T-helper 2 cell (primary cell): Measurements from ENCODE around the gene PSMA8.
"Not testable (repeated sequence)": the region's sequence is repeated elsewhere in the genome, so short reads cannot be mapped to it uniquely, and the experiment has no call there.

Source experiments
- DNase-seq, 5 experiments: peaks; one replicate each; pipeline versions ENCODE4 v3.0.0 to v3.0.0-alpha.2; 2012 to 2022

Gene PSMA8

DNA sequence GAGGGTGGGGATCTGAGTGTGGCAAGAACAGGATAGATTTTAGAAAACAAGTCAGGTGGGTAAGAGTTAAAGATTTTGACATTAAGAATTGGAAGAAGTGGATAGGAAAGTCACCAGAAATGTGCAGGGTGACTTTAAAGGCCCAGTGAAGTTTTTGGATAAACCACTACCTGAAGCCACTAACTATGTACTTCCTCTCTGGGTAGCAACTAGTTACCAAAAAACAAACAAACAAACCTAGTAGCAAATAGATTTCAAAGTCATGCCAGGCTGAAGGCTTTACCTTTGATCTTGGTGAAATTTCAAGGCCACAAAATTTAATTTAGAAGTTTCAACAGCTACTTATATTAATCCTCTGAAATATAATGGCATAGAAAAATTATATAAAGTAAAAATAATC, 42.5 kb downstream of the PSMA8 start:
- DNase-seq, result no peak

DNA sequence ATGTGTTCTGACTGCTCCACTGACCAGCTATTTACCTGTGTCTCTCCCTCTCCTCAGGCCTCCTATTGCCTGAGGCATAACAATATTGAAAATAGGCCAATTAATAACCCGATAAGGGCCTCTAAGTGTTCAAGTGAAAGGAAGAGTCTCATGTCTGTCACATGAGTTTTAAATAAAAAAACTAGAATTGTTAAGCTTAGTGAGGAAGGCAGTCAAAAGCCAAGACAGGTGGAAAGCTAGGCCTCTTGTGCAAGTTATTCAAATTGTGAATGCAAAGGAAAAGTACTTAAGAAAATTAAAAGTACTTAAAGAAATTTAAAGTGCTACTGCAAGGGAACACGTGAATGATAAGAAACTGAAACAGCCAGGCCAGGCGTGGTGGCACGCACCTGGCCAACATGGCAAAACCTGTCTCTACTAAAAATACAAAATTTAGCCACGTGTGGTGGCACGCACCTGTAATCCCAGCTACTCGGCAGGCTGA, 47.7 kb downstream of the PSMA8 start:
- no peak for DNase-seq

DNA sequence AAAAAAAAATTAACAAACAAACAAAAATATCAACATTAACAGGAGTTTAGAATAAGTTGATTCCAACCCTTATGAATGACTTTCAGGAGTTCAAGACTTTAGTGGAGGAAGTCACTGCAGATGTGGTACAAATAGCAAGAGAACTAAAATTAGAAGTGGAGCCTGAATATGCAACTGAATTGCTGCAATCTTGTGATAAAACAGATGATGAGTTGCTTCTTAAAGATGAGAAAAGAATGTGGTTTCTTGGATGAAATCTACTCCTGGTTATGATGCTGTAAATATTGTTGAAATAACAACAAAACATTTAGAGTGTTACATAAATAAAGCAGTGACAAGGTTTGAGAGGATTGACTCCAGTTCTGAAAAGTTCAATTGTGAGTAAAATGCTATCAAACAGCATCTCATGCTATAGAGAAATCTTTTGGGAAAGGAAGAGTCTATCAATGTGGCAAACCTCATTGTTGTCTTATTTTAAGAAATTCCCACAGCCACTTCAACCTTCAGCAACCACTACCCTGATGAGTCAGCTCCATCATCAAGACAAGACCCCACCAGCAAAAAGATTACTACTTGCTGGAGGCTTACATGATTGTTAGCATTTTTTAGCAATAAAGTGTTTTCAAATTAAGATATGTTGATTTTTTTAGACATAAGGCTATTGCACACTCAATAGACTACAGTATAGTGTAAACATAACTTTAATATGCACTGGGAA, 49.9 kb downstream of the PSMA8 start:
- DNase-seq, result no peak

DNA sequence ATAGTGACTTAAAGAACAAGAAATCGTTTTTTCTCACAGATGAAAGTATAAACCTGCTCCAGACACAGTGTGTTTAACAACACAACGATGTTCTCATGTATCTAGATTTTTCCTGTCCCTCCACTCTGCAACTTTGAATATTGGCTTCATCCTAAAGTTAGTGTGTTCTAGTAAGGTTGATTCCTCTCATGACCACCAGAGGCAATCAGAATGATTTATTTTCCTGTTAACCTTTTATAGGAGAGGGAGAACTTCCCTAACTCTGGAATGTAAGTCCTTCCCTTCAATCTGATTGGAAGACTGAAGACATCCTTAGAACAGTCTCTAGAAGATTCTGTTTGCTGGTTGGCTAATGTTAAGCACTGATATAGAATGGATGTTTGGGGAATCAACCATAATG, 51.6 kb downstream of the PSMA8 start:
- DNase-seq, result no peak

DNA sequence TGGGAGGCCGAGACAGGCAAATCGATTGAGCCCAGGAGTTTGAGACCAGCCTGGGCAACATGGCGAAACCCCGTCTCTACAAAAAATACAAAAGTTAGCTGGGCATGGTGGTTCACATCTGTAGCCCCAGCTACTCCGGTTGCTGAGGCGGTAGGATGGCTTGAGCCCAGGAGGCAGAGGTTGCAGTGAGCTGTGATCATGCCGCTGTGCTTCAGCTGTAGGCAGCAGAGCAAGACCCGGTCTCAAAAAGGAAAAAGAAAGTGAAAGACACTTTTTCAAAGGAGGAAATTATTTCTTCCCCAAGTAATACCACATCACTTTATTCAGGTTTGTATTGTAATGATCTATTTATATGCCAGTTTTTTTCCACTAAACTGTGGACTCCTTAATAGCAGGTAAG, 56.8 kb downstream of the PSMA8 start:
- DNase-seq, result peak in 3 of 5 experiments; percentile 5 to 78 (median 17)

DNA sequence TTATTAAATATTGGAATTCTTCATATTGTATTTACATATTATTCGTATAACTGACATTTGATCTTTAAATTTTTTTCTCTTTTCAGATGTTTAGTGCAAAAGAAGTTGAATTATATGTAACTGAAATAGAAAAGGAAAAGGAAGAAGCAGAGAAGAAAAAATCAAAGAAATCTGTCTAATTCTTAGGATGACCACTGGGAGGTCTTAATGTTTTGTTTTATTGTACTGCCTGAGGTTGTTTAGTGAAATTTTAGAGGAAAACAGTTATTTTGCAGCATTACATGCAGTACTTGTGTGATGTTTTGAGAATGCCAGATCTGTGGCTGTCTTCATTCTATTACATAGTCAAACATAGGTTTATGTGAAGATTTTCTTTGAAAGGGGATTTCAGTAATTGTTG, 58.6 kb downstream of the PSMA8 start:
- no peak for DNase-seq

DNA sequence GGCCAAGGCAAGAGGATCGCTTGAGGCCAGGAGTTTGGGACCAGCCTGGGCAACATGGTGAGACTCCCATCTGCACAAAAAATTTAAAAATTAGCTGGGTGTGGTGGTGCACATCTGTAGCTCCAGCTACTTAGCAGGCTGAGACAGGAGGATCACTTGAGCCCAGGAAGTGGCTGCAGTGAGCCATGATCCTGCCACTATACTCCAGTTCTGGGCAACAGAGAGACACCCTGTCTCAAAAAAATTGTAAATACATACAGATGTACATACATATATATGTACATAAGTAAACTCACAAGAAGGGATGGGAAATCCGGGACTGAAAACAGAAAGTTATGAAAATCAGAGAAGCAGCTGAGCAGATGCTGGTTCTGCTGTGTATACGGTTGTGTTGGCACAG, 62.9 kb downstream of the PSMA8 start:
- DNase-seq, result no peak

DNA sequence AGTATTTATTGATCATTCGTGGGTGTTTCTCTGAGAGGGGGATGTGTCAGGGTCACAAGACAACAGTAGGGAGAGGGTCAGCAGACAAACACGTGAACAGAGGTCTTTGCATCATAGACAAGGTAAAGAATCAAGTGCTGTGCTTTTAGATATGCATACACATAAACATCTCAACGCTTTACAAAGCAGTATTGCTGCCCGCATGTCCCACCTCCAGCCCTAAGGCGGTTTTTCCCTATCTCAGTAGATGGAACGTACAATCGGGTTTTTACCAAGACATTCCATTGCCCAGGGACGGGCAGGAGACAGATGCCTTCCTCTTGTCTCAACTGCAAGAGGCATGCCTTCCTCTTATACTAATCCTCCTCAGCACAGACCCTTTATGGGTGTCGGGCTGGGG, 68.3 kb downstream of the PSMA8 start:
- not testable (repeated sequence) for DNase-seq

DNA sequence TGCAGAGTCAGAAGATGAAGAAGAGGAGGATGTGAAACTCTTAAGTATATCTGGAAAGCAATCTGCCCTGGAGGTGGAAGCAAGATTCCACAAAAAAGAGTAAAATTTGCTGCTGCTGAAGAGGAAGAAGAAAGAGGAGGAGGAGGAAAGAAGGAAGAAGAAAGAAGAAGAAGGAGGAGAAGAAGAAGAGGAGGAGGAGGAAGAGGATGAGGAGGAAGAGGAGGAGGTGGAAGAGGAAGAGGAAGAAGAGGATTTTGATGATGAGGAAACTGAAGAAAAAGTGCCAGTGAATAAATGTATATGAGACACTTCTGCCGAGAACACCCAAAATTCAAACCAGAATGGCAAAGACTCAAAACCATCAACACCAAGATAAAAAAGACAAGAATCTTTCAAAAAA, 71.6 kb downstream of the PSMA8 start:
- no peak for DNase-seq

DNA sequence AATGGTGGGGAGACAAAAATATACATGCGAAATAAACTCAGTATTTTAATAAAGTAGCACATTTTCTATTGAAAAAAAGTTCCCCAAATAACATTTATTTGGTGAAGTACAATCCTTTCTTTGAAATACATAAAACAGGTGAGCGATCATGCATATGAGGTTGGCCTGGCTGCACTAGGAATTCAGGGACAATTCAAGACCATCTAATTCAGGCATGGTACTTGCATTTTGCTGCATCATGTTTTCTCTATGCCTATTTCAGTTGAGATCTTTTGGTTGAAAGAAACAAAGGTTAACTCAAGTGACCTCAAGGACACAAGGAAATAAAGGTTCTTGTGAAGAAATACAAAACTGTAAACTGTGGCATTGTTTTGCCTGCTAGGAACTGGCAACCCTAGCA, 72.8 kb downstream of the PSMA8 start:
- no peak for DNase-seq

DNA sequence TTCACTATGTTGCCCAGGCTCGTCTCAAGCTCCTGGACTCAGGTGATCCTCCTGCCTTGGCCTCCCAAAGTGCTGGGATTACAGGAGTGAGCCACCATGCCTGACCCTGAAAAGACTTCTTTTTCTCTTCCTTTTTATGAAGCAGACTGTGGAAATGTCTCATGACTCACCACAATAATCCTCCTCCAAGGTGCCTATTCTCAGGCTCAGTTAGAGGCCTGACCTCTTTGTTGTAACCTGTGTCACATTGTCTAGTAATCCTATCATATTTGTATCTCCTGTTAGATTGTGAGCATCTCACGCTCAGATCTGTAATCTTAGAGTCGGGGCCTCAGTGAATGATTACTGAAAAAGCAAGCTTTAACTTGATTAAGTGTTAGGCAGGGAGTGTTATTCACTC, 74.3 kb downstream of the PSMA8 start:
- DNase-seq, result no peak

DNA sequence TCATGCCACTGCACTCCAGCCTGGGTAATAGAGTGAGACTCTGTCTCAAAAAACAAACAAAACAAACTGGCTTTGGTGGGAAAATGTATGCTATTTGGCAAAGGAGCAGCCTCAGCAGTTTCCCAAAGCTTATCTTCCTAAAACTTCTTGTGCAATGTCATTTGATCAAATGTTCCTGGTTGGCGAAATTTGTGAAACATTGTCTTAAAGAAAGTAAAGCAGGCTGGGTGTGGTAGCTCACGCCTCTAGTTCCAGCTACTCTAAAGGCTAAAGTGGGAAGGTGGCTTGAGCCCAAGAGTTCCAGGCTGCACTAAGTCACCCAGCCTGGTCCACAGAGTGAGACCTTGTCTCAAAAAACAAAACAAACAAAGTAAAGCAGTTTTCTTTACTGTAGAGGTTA, 75.3 kb downstream of the PSMA8 start:
- DNase-seq, result no peak

DNA sequence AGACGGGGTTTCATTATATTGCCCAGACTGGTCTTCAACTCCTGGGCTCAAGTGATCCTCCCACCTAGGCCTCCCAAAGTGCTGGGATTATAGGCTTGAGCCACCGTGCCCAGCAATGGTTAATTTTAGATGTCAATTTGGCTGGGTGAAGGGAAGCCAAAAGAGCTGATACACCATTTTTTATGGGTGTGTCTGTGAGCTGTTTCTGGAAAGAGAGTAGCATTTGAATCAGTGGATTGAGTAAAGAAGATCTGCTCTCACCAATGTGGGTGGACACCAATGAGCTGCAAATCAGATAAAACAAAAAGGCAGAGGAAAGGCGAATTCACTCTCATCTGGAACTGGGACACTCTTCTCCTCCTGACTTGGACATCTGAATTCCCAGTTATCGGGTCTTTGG, 76.5 kb downstream of the PSMA8 start:
- peak in 1 of 5 experiments; percentile 20 for DNase-seq

DNA sequence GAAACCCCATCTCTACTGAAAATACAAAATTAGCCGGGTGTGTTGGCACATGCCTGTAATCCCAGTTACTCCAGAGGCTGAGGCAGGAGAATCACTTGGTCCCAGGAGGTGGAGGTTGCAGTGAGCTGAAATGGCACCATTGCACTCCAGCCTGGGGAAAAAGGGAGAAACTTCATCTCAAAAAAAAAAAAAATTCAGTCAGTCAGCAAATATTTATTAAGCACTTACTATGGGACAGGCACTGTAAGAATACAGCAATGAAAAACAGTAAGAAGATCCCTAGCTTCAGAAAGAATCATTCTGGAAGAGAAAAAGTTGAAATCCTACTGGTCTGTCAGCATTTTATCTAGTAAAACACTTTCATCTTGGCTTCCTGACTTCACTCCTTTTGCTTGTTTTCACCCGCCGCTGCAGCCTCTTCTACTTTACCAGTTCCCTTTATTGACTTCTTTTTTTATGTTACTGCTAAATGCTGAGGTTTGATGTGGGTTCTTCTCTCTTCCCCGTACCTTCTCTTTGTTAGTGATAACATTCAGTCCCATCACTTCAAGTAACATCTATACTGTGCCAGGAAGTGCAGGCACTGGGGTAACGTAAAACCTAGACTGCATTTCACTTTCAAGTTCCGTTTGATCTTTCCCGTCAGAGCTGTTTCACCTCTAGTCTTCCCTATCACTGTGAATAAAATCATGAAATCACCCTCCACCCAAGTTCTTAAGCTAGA, 81.7 kb downstream of the PSMA8 start:
- peak in 3 of 5 experiments; percentile 21 to 86 (median 55) for DNase-seq

DNA sequence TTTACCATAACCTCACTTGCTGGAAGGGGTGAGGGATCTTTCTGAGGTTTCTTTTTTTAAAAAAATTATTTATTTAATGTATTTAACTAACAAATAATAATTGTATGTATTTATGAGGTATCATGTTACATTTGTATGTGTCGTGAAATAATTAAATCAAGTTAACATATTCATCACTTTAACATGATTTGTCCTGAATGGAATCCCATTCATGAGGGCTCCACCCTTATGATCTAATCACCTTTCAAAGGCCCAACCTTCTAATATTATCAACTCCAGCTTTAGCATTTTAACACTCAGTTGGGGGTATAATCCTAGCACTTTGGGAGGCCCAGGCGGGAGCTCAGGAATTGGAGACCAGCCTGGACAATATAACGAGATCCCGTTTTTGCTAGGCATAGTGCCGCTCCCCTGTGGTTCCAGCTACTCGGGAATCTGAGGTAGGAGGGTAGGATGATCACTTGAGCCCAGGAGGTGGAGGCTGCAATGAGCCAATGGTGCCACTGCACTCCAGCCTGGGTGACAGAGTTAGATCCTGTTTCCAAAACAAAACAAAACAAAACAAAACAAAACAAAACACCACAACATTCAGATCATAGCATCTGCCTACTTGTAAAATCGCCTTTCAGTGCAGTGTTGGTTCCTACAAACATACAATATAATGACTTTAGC, 91.5 kb downstream of the PSMA8 start:
- DNase-seq, result no peak

DNA sequence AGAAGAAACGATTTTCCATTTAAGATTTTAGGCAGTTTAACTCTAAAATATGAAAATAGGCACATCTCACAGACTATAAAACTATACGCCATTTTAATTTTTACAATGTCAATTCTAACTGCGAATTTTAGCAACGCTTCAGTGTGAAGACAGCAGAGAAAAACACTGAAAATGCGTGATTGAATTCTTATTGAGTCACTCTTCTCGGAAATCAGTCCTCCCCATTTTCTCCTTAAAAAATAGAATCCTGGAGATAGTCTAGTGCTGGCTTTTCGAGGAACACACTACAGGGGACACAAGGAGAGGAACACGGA, 92.2 kb downstream of the PSMA8 start:
- DNase-seq, result no peak

DNA sequence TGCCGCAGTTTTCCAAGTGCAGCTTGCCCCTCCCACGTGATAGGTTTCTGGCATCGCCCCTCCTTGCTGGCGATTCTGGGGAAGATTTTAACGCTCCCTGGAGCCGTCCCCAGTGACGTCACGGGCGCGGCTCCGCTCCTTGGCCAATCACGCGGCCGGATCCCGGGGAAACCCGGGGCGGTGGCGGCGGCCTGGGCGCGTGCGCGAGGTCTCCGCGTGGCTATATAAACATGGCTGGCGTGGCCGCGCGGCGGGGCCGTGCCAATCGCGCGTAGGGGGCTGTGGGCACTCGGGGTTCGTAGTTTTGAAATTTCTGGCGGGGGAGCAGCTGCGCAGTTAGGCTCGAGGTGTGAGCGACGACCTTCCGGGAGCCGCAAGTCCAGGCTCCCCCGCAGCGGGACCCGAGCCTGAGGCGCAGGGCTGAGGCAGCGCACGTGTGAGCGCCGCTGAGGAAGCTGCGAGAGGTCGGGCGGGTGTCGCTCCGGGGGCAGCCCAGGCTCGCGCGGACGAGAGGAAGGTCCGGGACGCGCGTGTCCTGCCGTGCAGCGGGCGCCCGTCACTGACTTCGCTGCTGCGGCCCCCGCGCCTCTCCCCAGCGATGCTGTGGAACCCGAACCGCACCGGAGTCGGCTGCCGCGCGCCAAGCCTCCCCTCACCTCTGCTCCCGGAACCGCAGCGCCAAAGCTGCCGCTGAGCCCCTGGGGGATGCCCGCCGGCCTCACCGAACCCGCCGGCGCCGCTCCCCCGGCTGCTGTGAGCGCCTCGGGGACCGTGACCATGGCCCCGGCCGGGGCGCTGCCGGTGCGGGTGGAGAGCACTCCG, 92.8 kb downstream of the PSMA8 start, which contains the start of gene TAF4B:
Gene TAF4B (plus strand): TSS at position 217 of the 822 bp plus-strand sequence. CDS start 489 bp downstream, at position 706.
- DNase-seq, result peak; percentile 84 to 94 (median 89)

DNA sequence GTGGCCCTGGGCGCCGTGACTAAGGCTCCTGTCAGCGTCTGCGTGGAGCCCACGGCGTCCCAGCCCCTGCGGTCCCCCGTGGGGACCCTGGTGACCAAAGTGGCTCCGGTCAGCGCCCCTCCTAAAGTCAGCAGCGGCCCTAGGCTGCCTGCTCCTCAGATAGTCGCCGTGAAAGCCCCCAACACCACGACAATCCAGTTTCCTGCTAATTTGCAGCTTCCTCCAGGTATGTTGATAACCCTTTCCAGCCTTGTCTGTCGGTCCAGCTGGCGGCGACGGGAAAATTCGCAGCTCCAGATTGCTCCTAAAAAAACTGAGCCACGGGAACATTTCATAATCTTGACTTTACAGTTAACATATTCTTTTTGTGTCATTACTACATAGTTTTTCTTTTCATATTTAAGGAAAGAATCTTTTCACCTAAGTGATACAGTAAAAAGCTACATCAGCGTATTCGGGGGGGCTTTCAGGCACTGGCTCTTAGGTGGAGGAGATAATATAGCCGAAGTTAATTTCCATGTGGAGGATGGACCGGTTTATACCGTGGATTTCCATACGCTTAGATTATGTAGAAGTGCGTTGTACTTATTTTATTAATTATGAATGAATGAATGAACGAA, 93.5 kb downstream of the PSMA8 start:
- no peak for DNase-seq

DNA sequence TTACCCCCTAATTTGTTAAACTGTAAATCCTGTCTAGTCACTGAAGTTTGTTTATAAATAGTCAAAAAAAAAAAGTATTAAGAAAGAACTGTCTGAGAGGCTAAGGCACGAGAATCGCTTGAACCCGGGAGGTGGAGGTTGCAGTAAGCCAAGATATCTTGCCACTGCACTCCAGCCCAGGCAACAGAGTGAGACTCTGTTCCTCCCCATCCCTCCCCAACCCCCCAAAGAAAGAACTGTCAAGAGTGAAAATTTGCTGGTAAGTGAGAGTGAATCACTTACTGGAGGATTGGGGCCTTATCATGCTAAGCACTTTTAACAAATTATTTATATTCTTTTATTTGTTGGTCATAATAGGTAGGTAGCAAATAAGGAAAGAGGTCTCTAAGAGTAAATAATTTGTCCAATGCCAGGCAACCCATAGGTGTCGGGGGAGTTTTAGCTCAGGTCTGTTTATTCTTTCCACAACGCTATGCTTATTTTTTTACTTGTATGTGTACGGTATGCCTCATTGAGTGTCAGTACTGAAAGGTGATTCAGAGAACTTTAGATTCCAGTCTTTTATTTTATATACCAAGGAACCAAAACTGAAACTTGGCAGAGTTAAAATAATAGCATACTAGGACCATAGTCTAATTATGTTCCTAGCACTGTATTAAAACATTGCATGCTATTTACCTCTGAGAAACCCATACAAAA, 95.0 kb downstream of the PSMA8 start:
- DNase-seq, result no peak

DNA sequence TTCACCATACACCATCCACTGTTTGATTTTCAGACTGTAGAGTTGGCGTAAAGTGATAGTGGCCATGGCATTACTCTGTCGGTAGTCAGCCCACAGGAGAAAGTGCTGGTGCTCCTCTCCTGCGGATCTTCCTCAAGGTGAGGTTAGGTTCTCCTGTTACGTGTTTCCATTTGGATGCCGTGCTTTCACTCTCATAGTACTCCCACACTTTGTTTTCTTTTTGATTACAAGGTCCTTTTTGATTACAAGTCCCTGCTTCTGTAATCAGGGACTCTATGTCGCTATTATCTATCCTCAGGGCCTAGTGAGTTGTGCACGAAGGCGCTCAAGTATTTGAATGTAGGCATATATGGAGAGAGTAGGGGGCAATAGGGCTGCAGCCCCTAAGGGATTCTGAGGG, 96.8 kb downstream of the PSMA8 start:
- DNase-seq, result no peak

DNA sequence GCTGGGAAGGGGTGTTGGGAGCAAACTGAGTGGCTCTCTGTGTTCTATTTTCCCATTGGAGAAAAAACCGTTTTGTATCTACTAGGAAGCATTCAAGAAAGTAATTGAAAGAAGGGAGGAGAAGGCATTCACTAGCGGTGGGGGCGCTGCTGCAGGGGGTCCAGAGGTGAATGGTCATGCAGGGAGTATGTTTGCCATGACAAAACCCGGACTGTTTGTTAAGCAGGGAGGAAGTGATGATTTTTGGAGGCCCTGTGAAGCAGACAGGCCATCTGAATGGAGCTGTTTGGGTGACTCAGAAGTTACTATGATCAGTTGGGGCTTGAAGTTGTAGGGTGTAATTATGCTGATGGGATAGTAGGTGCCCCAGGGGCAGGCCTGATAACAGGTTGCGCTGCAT, 99.5 kb downstream of the PSMA8 start:
- no peak for DNase-seq

DNA sequence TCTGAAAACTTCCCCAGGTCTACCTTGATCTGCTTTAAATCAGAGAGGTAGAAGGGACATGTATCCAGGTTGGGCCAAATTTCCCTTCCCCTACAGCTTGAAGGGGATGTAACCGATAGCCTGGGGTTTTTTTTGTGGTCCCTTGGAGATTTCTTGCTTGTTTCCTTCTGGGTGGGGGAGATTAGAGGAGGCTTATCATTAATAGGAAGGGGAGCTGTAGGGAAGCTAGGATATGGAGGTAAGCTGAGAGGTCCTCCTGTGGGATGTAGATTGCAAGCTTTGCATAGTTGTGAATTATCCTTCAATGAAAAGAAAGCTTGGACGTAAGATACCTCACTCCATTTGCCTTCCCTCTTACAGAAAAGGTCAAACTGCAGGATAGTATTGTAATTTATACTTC, 103.7 kb downstream of the PSMA8 start:
- not testable (repeated sequence) for DNase-seq
